GM19023 (cell line): ENCODE measurements around the gene ARSI.

Source experiments
- ATAC-seq: cut with Tn5 transposase; IDR thresholded peaks from one replicate; pipeline ENCODE4 v1.9.1; 2021; ENCODE audit warnings: mild to moderate bottlenecking, moderate library complexity; ENCODE audit not compliant: unreplicated experiment

The ARSI gene

DNA sequence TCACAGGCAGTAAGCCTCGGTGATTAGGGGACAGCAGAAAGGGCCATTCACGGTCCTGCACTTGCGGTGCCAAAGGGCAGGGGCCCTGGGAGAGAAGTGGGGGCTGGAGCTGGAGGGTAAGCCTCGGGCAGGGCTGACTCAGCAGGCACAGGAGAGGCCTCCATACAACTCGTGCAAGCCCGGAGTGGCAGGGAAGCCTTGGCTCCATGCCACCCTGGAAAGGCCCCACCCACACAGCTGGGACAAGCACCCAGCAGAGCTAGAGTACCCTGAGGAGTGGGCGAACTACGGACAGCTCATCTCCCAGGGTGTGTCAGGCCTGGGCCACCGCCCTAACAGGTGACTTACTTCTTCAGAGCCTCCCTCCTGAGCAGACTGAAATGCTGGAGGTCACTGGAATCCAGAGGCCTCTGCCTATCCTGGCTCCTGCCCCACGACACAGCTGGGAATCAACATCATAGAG, 7.5 kb downstream of the ARSI start:
- ATAC-seq, result no peak

GRCh38 chr5:150294551-150295071, 8.1 kb downstream of the ARSI start:
- ATAC-seq, result no peak

GRCh38 chr5:150293091-150293941, 9.4 kb downstream of the ARSI start:
- ATAC-seq, result no peak

GRCh38 chr5:150291388-150292385, 11.0 kb downstream of the ARSI start:
- ATAC-seq, result no peak

DNA sequence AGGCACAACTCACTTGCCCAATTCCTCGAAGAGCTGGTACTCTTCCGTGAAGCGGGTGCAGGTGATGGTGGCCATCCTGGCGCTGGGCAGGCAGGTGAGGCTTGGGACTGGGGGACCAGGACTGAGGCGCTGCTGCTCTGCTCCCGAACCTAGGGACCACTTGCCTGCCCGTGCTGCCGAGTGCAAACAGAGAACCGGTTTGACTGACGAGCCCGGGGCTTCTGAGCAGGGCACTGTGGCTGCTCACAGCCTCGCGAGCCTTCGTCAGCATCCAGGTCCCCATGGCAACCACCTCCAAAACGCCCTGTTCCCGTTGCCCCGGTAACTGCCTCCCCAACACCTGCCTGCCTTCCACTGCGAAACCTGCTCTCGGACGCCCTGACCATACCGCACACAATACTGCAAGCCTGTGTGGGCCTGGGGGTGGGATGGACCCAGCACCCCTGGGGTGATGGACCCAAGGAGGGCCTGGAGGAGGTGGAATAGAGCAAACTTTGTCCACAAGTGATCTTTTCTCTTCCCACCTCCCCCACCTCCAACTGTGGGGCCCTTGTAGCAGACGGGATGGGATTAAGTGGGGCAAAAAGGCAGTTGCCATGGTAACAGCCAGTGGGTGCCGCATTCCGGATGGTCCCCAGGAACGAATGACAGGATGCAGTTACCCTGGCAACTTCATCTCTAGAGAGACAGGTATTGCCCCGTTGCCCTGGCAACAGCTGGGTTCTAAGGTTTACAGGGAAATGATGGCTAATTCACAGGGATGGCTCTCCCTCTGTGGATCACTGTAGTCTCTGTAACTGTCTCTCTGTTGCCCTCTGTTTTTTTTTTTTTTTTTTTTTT, 12.9 kb downstream of the ARSI start, which contains the start of gene CAMK2A:
TSS of gene CAMK2A (minus strand) at position 223 of the 840 bp plus-strand sequence. CDS start at position 75, 148 bp downstream.
- no peak for ATAC-seq

DNA sequence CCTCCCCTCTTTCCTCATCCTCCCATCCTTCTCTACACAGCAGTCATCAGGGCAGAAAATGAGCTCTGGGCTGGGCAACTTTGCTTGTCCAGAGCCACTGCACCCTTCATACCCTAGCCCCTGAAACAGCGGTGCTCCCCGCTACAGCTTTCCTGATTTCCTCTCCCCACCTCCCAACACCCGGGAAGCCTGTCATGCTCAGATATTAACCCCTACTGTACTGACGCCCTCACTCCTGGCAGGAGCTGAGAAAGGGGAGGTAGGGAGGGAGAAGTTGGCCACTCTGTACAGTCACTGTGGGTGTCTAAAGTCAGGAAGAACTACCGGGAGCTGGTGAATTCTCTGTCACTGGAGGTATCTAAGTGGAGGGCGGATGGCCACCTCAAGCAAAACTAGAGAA, 13.9 kb downstream of the ARSI start:
- ATAC-seq, result no peak

- no peak for ATAC-seq
Observed at GRCh38 chr5:150288361-150288760, 14.3 kb downstream of the ARSI start.

DNA sequence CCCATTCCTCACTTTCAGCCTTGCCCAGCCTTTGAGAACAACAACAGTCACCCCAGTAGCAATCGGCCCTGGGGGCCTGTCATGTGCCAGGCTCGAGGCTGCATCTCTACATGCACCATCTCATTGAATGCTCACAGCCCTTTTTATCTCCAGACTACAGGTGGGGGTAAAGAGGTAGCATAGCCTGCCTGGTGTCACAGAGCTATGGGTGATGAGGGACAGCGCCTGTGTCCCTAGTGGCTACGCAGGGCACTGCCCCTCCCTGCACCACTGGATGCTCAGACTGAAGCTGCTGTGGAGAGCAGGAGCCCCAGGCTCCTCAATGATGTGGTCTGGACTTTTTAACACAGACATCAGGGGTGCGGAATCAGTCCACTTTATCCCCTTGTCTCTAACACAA, 15.9 kb downstream of the ARSI start:
- no peak for ATAC-seq

- no peak for ATAC-seq
Observed at GRCh38 chr5:150285114-150285513, 17.6 kb downstream of the ARSI start.

- ATAC-seq, result no peak
Observed at GRCh38 chr5:150284311-150284710, 18.4 kb downstream of the ARSI start.

DNA sequence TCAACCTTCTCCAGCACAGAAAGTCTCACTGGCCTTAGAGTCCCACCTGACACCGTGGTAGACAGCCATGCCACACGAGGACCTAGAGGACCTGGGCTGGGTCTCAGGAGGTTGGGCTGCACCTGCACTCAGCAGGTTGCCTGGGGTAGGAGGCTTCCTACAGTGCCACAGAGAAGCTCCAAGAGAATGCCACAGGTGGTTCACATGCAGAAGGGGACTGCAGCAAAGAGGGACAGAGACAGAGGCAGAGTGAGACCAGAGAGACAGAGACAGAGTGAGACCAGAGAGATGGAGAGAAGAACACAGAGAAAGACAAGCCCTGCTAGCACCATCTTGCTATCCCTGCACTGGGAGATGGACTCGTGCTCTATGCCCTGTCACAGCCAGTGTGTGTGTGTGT, 18.8 kb downstream of the ARSI start:
- ATAC-seq, result no peak

DNA sequence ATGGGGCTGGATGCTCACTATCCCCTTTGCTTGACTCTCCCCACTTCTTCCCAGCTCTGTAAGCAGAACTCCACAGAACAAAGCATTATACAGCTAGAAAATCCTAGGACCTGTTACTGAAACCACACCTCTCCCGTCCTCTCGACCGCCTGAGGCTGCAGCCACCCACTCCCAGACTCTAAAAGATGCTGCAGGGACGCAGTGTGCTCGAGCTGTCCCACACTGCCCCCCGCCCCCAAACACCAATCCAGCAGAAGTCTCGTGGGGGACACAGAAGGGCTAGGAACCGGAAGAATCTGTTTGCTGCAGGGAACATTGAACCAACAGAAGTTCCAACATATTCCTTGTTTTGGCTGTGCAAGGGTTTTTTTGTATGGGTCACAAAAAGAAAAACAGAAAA, 20.7 kb downstream of the ARSI start:
- ATAC-seq, result no peak

- no peak for ATAC-seq
Observed at GRCh38 chr5:150279330-150280020, 23.2 kb downstream of the ARSI start.

- no peak for ATAC-seq
Observed at GRCh38 chr5:150278916-150279315, 23.8 kb downstream of the ARSI start.

DNA sequence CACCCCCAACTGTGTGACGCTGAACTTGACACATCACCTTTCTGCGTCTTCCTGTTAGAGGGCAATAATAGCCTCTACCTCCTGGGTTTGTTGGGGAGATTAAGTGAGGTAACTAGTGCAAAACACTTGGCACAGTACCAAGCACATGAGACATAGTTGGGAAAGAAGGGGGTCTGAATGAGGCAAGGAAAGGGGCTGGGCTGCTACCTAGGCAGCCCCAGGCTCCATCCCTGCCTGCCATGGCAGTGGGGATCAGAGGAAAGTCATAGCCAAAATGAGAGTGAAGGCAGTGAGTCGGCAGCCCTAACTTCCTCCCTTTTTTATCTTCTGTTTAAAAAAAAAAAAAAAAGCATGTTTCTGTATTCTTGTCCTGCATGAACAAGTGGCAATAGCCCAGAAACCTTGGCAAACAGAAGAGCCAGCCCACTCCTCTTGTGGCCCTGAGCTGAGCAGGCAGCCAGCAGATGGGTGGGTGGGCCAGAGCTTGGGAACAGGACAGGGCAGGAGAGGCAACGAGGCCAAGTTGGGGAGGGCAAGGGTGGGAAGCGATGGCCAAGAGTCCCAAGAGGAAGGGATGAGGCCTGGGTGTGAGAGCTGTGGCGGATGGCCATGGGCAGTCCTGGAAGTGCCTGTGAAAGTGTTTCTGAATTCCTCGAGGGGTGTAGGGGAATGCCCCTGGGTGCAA, 24.5 kb downstream of the ARSI start:
- no peak for ATAC-seq

- no peak for ATAC-seq
Observed at GRCh38 chr5:150277043-150277442, 25.7 kb downstream of the ARSI start.

DNA sequence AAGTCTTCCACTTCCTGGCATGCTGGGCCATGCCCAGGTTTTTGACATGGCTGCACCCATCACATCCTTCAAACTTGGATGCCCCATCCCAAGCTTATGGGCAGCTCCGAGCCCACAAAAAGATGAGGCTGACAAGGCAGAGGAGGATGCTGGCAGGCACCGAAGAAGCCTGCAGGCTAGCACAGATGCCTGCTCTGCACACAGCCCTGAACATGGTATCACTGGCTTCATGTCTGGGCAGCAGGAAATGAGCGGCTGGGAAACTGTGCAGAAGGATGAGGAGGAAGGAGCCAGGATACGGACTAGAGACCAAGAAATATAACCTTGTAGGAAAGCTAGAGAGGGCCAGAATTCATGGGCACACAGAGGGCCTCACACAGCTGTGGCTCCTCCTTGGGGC, 27.9 kb downstream of the ARSI start:
- no peak for ATAC-seq

GRCh38 chr5:150272531-150272930, 30.2 kb downstream of the ARSI start:
- ATAC-seq, result no peak

DNA sequence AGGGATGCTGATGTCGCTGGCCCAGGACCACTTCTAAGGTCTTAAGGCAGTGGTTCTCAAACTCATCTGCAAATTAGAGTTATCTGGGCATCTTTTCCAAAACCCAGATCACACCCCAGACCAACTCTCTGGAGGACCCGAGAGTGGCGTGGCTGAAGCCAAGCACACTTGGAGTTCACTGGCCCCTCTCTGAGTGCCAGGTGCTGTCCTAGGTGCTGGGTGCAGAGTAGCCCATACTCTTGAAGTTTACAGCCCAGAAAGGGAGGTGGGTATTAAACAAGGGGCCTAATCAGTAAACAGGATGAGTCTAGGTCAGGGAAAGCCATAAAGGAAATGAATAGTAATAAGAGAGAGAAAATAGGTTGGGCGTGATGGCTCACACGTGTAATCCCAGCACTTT, 30.8 kb downstream of the ARSI start:
- ATAC-seq, result no peak
